Measurements from ENCODE around the gene SIGLEC12. TPM values are rescaled to one million over a fixed set of nuclear protein-coding genes. Genes with fewer than 3 reads are reported as not detected.

Gene SIGLEC12
- total and polyA plus RNA-seq, 9 of the 15 experiments (the other 6 are each of a cell fraction or from before 2014, with no cell fraction given): 0.08 to 1.3 (median 0.54) TPM

GRCh38 chr19:51547397-51548212 lies 46.0 kb upstream of the SIGLEC12 start (continued):
- TF ChIP-seq TFE3 (CRISPR knock-in tag; IDR thresholded peaks at IDR 0.05) (no peak), ZNF282 (CRISPR knock-in tag; IDR thresholded peaks at IDR 0.05) (no peak), TAF15 (IDR thresholded peaks at IDR 0.05; ENCODE audit: low read depth, low read length) (no peak), ZNF12 (CRISPR knock-in tag; IDR thresholded peaks at IDR 0.05) (no peak), ZNF347 (CRISPR knock-in tag; IDR thresholded peaks at IDR 0.05; ENCODE audit: low read depth) (no peak), ATF2 (CRISPR knock-in tag; IDR thresholded peaks at IDR 0.05) (no peak), POLR2B (IDR thresholded peaks at IDR 0.05; ENCODE audit: low read depth, partially characterized antibody) (peak; percentile 84), PRDM10 (IDR thresholded peaks at IDR 0.05; ENCODE audit: partially characterized antibody) (peak; percentile 60), RBBP5 (IDR thresholded peaks at IDR 0.05; ENCODE audit: borderline replicate concordance, insufficient read depth, low read length, poor library complexity, severe bottlenecking) (no peak), SMAD4 (CRISPR knock-in tag; conservative IDR thresholded peaks at IDR 0.05) (peak; percentile 98), GATAD2A (IDR thresholded peaks at IDR 0.05) (no peak), GABPB1 (CRISPR knock-in tag; IDR thresholded peaks at IDR 0.05) (peak; percentile 96), SRSF3 (IDR thresholded peaks at IDR 0.05; ENCODE audit: insufficient read depth, low read length) (no peak), PURB (CRISPR knock-in tag; IDR thresholded peaks at IDR 0.05; ENCODE audit: low read depth) (no peak), HINFP (tag; conservative IDR thresholded peaks at IDR 0.05; ENCODE audit: low read depth) (no peak), CSDE1 (IDR thresholded peaks at IDR 0.05) (0 out of 4 replicates have a peak, but pooled peaks of 1 of the 2 experiments have one; percentile 36)

Measured in K562 (cell line).